Stimulated activated CD8-positive, alpha-beta memory T cell treated with anti-CD3 and anti-CD28 coated beads, Interleukin-15, amount 100 ng/mL, for 4 hours (primary cell): Measurements from ENCODE around the gene MARF1.
A peak's percentile ranks its signal among the peaks of the same experiment; 100 is the strongest.
"Not testable (repeated sequence)": the region's sequence is repeated elsewhere in the genome, so short reads cannot be mapped to it uniquely, and the experiment has no call there.

Experiments used
- DNase-seq, 2 donors: peaks; one replicate each; pipeline ENCODE4 v3.0.0-alpha.2; 2020; ENCODE audit warnings: low read depth in 2 of 2

MARF1 gene

GRCh38 chr16:15652293-15653001, 9.5 kb upstream of the MARF1 start:
- no peak for DNase-seq

- DNase-seq, result peak in 1 of 2 donors; percentile 7
Observed at GRCh38 chr16:15650698-15651171, 7.8 kb upstream of the MARF1 start.

- peak; percentile 63 to 72 for DNase-seq
Observed at GRCh38 chr16:15650019-15650697, 7.2 kb upstream of the MARF1 start, which contains the start of gene NDE1. TSS of gene NDE1 (plus strand) at chr16:15650245. CDS start at chr16:15664779, 14,534 bp downstream.

- DNase-seq, result no peak
Observed at GRCh38 chr16:15649727-15650018, 6.7 kb upstream of the MARF1 start.

GRCh38 chr16:15649311-15649710, 6.4 kb upstream of the MARF1 start:
- not testable (repeated sequence) for DNase-seq

GRCh38 chr16:15648135-15648730, 5.3 kb upstream of the MARF1 start:
- DNase-seq, result no peak

- DNase-seq, result no peak
Observed at GRCh38 chr16:15647294-15648014, 4.5 kb upstream of the MARF1 start.

- DNase-seq, result not testable (repeated sequence)
Observed at GRCh38 chr16:15646557-15647293, 3.8 kb upstream of the MARF1 start.

- not testable (repeated sequence) for DNase-seq
Observed at GRCh38 chr16:15644962-15645465, 2.1 kb upstream of the MARF1 start.

- no peak for DNase-seq
Observed at GRCh38 chr16:15644267-15644961, 1.5 kb upstream of the MARF1 start.

- DNase-seq, result no peak
Observed at GRCh38 chr16:15643946-15644250, 944 bp upstream of the MARF1 start.

- DNase-seq, result peak; percentile 43 to 51
Observed at GRCh38 chr16:15642557-15643047, 352 bp downstream of the MARF1 start.

GRCh38 chr16:15641753-15642556, 999 bp downstream of the MARF1 start:
- DNase-seq, result no peak

- no peak for DNase-seq
Observed at GRCh38 chr16:15640966-15641365, 2.0 kb downstream of the MARF1 start.

GRCh38 chr16:15639061-15639568, 3.8 kb downstream of the MARF1 start:
- no peak for DNase-seq

- no peak for DNase-seq
Observed at GRCh38 chr16:15636392-15636873, 6.5 kb downstream of the MARF1 start.

GRCh38 chr16:15635926-15636325, 7.0 kb downstream of the MARF1 start:
- no peak for DNase-seq

- no peak for DNase-seq
Observed at GRCh38 chr16:15631730-15632409, 11.1 kb downstream of the MARF1 start.

GRCh38 chr16:15621889-15622288, 21.1 kb downstream of the MARF1 start:
- no peak for DNase-seq
